Heart left ventricle (tissue), 13 donors: ENCODE results near the gene KIAA1671.

Experiments
- POLR2A ChIP-seq, 2 donors: fragments of 450-650 bp; IDR thresholded peaks; one replicate each; pipeline ENCODE4 v1.6.1; 2017; ENCODE audit warnings: antibody characterized with exemption in 2 of 2, mild to moderate bottlenecking in 2 of 2, moderate library complexity in 2 of 2
- TF ChIP-seq, protein P1 (sequence below), 12 donors: fragments of 200-600 bp; sonication (generic) in 4 of 12; IDR thresholded peaks; one replicate each; pipeline versions ENCODE4 v1.5.0 to v1.8.0; 2018 to 2022; ENCODE audit warnings: antibody characterized with exemption in 12 of 12, mild to moderate bottlenecking in 5 of 12
- donor health status: ischemic (EF 13 %, LVEDD 7.1; RV severe dilation, severe dysfunction).
- donor health status: DM: no; HTN: yes; CAD: no.
- donor health status: DM: no; HTN: no; CAD: no.
- donor health status: ischemic (EF 25% LVEDD 6.9; RV normal size, moderate dysfunction).
- donor health status: ischemic (EF 25% LVEDD 5.7; RV mildly dilated, moderate dysfunction).
- donor health status: ischemic (EF 35%, LVEDD 5.7; RV mildly dilated, moderate dysfunction).
- donor health status: nonischemic (EF 11% LVEDD 7.7; RV severe dilation, severe dysfunction).
- donor health status: DM: yes; HTN: yes; CAD: no.
- donor health status: PGD.
- donor health status: ischemic (EF 29% LVEDD 5.4; RV normal size, mild dysfunction).
- donor health status: nonischemic (EF 23%, LVEDD 6.1; RV moderate dilation, normal function).

DNA sequence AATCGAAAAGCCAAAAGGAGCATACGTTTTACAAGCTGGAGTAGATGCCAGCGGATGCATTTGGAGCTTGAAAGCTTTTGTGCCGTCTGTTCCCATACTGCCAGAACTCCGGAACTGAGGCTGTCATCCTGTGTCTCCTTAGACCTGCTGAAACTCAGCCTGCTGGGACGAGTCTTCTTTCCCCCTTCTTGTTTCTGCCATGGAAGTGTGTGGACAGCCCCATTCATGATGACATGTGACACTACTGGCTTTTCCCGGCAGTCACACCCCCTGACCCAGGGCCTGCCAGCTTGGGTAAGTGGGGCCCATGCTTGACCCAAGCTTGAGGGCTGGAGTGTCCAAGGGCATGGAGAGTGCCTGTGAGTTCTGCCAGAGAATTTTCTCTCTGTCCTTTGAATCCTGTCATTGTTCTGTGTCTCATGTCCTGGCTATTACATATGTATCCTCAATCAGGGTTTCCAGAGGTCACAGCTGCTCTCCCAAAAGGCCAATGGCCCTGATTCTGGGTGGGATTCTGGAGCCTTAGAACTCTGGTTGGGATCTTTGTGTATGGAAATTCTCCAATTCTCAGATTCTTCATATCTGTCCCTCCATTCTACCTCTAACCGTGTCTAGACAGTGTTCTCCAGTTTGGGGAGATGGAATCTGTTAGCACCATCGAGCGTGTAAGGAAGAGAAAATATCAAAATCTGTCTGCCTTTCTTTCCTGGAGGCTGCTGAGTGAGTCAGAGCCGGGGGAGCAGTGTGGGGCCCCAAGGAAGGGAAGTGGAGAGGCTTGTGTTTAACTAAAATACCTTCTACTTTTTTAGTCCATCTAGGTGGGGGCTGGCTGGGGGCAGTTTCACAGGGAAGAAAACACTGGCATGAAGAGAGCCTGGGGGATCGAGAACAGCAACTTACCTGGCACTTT, 73.2 kb downstream of the KIAA1671 start:
- no peak for TF ChIP-seq POLR2A (IDR thresholded peaks at IDR 0.05)
- TF ChIP-seq, protein P1, sequence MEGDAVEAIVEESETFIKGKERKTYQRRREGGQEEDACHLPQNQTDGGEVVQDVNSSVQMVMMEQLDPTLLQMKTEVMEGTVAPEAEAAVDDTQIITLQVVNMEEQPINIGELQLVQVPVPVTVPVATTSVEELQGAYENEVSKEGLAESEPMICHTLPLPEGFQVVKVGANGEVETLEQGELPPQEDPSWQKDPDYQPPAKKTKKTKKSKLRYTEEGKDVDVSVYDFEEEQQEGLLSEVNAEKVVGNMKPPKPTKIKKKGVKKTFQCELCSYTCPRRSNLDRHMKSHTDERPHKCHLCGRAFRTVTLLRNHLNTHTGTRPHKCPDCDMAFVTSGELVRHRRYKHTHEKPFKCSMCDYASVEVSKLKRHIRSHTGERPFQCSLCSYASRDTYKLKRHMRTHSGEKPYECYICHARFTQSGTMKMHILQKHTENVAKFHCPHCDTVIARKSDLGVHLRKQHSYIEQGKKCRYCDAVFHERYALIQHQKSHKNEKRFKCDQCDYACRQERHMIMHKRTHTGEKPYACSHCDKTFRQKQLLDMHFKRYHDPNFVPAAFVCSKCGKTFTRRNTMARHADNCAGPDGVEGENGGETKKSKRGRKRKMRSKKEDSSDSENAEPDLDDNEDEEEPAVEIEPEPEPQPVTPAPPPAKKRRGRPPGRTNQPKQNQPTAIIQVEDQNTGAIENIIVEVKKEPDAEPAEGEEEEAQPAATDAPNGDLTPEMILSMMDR (IDR thresholded peaks at IDR 0.05): no peak
